ENCODE results near the gene SCTR. TPM values are rescaled to one million over a fixed set of nuclear protein-coding genes. Genes with fewer than 3 reads are reported as not detected.

Gene SCTR
- total RNA-seq, 1 experiment from 2014 or later = not detected

DNA sequence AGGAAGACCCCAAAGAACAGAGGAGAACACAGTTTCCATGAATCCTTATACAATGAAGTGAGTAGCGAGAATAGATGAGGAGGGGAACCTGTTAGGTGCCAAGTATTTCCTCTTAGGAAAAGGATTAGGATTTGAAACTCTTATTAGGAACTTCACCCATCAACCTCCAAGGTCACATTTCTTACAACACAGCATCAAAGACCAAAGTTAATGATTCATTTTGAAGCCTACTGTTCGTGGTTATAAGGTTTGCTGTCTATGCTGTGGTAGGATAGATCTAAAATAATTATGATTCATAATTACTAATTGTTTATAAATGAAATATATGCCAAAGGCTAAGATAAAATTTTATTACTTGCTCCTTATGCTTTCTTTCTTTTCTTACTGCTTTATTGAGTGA, 26.1 kb upstream of the SCTR start (continued):
- TF ChIP-seq ZNF219 (CRISPR knock-in tag; IDR thresholded peaks at IDR 0.05; ENCODE audit: borderline replicate concordance) = no peak

- Mint-ChIP-seq H3K36me3 (no peaks in the 10 kb centered on the region), H3K4me3 (no peak overlapping the region), H3K9me3 (no peaks in the 10 kb centered on the region), H3K4me1 (peaks cover 4% of the 10 kb centered on the region), H3K27me3 (ENCODE audit: low read depth) (peaks cover 24% of the 10 kb centered on the region), H3K27ac (no peak overlapping the region)
- ATAC-seq (no peak), DNase-seq (ENCODE audit: low spot score) (no peak)
- TF ChIP-seq CBFB (CRISPR knock-in tag; IDR thresholded peaks at IDR 0.05; ENCODE audit: low read depth) (no peak), ZSCAN18 (CRISPR knock-in tag; IDR thresholded peaks at IDR 0.05) (no peak), SMAD3 (CRISPR knock-in tag; IDR thresholded peaks at IDR 0.05; ENCODE audit: borderline replicate concordance) (no peak), ZNF671 (CRISPR knock-in tag; IDR thresholded peaks at IDR 0.05) (no peak), MYBL2 (CRISPR knock-in tag; IDR thresholded peaks at IDR 0.05) (no peak), JAZF1 (CRISPR knock-in tag; IDR thresholded peaks at IDR 0.05) (no peak), RORB (CRISPR knock-in tag; IDR thresholded peaks at IDR 0.05) (no peak), MAX (CRISPR knock-in tag; IDR thresholded peaks at IDR 0.05) (no peak), NFE2L1 (CRISPR knock-in tag; IDR thresholded peaks at IDR 0.05) (no peak)
- TF ChIP-seq, protein P1, sequence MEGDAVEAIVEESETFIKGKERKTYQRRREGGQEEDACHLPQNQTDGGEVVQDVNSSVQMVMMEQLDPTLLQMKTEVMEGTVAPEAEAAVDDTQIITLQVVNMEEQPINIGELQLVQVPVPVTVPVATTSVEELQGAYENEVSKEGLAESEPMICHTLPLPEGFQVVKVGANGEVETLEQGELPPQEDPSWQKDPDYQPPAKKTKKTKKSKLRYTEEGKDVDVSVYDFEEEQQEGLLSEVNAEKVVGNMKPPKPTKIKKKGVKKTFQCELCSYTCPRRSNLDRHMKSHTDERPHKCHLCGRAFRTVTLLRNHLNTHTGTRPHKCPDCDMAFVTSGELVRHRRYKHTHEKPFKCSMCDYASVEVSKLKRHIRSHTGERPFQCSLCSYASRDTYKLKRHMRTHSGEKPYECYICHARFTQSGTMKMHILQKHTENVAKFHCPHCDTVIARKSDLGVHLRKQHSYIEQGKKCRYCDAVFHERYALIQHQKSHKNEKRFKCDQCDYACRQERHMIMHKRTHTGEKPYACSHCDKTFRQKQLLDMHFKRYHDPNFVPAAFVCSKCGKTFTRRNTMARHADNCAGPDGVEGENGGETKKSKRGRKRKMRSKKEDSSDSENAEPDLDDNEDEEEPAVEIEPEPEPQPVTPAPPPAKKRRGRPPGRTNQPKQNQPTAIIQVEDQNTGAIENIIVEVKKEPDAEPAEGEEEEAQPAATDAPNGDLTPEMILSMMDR (IDR thresholded peaks at IDR 0.05) = no peak
- TF ChIP-seq, protein P2, sequence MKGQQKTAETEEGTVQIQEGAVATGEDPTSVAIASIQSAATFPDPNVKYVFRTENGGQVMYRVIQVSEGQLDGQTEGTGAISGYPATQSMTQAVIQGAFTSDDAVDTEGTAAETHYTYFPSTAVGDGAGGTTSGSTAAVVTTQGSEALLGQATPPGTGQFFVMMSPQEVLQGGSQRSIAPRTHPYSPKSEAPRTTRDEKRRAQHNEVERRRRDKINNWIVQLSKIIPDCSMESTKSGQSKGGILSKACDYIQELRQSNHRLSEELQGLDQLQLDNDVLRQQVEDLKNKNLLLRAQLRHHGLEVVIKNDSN (CRISPR knock-in tag; IDR thresholded peaks at IDR 0.05) = no peak
- TF ChIP-seq, protein P3, sequence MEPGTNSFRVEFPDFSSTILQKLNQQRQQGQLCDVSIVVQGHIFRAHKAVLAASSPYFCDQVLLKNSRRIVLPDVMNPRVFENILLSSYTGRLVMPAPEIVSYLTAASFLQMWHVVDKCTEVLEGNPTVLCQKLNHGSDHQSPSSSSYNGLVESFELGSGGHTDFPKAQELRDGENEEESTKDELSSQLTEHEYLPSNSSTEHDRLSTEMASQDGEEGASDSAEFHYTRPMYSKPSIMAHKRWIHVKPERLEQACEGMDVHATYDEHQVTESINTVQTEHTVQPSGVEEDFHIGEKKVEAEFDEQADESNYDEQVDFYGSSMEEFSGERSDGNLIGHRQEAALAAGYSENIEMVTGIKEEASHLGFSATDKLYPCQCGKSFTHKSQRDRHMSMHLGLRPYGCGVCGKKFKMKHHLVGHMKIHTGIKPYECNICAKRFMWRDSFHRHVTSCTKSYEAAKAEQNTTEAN (CRISPR knock-in tag; IDR thresholded peaks at IDR 0.05) = no peak
- TF ChIP-seq, protein P4, sequence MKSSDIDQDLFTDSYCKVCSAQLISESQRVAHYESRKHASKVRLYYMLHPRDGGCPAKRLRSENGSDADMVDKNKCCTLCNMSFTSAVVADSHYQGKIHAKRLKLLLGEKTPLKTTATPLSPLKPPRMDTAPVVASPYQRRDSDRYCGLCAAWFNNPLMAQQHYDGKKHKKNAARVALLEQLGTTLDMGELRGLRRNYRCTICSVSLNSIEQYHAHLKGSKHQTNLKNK (CRISPR knock-in tag; IDR thresholded peaks at IDR 0.05) = no peak
- CTCF ChIA-PET = interaction anchor here (1.6 kb wide), 1 partner anchor 73 kb away, joined by 4 read pairs; no protein-coding TSS in a partner anchor
- POLR2A ChIA-PET = no interaction called here
Observed at GRCh38 chr2:119549241-119549640, 25.0 kb upstream of the SCTR start.

DNA sequence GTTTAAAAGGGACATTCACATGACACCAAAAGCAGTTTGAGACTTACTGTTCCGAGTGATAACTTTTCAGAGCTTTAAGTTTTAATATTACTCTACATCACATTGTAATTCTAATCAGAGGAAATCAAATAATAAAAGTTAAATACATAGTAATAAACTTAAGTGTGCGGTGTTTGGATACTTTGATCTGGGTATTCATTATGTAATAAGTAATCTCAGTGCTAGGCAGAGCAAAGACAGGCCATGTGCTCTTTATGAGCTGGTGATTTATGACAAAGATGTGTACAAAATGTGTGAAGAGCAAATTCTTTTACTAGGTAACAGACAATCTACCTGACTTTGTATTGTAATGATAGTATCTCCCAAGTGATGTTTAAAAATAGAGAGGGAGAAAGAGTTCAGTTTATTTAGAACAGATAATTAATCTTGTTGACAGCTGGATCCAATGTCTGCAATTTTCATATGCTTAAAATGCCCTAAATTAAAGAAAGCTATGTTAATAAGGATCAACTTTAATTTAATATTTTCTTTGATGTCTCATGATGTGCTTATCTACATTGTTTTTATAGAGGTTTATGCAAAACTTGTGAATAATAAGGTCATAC, 24.3 kb upstream of the SCTR start:
- no peaks in the 10 kb centered on the region for H3K36me3 Mint-ChIP-seq
- H3K4me1 Mint-ChIP-seq = peaks cover 6% of the 10 kb centered on the region
- ChIA-PET CTCF (interaction anchor here (1.6 kb wide), 1 partner anchor 72 kb away, joined by 4 read pairs; no protein-coding TSS in a partner anchor), POLR2A (no interaction called here)
- peaks cover 24% of the 10 kb centered on the region for H3K27me3 Mint-ChIP-seq (ENCODE audit: low read depth)
- H3K9me3 Mint-ChIP-seq = no peaks in the 10 kb centered on the region
- H3K27ac Mint-ChIP-seq = no peak overlapping the region
- no peak for ATAC-seq
- no peak for DNase-seq (ENCODE audit: low spot score)
- no peak overlapping the region for H3K4me3 Mint-ChIP-seq
- no peak for TF ChIP-seq ZNF232 (CRISPR knock-in tag; IDR thresholded peaks at IDR 0.05)
- TF ChIP-seq EMX1 (CRISPR knock-in tag; IDR thresholded peaks at IDR 0.05) = no peak
- no peak for TF ChIP-seq ZNF219 (CRISPR knock-in tag; IDR thresholded peaks at IDR 0.05; ENCODE audit: borderline replicate concordance)
- no peak for TF ChIP-seq CDX4 (CRISPR knock-in tag; IDR thresholded peaks at IDR 0.05; ENCODE audit: borderline replicate concordance)
- no peak for TF ChIP-seq NR1H2 (CRISPR knock-in tag; IDR thresholded peaks at IDR 0.05)
- no peak for TF ChIP-seq FOXK1 (CRISPR knock-in tag; IDR thresholded peaks at IDR 0.05)
- TF ChIP-seq ZBTB21 (CRISPR knock-in tag; IDR thresholded peaks at IDR 0.05; ENCODE audit: borderline replicate concordance) = no peak
- TF ChIP-seq, protein P1 (IDR thresholded peaks at IDR 0.05) = no peak
- TF ChIP-seq MYBL2 (CRISPR knock-in tag; IDR thresholded peaks at IDR 0.05) = no peak
- TF ChIP-seq FOXP1 (CRISPR knock-in tag; IDR thresholded peaks at IDR 0.05; ENCODE audit: borderline replicate concordance) = no peak
- TF ChIP-seq, protein P5, sequence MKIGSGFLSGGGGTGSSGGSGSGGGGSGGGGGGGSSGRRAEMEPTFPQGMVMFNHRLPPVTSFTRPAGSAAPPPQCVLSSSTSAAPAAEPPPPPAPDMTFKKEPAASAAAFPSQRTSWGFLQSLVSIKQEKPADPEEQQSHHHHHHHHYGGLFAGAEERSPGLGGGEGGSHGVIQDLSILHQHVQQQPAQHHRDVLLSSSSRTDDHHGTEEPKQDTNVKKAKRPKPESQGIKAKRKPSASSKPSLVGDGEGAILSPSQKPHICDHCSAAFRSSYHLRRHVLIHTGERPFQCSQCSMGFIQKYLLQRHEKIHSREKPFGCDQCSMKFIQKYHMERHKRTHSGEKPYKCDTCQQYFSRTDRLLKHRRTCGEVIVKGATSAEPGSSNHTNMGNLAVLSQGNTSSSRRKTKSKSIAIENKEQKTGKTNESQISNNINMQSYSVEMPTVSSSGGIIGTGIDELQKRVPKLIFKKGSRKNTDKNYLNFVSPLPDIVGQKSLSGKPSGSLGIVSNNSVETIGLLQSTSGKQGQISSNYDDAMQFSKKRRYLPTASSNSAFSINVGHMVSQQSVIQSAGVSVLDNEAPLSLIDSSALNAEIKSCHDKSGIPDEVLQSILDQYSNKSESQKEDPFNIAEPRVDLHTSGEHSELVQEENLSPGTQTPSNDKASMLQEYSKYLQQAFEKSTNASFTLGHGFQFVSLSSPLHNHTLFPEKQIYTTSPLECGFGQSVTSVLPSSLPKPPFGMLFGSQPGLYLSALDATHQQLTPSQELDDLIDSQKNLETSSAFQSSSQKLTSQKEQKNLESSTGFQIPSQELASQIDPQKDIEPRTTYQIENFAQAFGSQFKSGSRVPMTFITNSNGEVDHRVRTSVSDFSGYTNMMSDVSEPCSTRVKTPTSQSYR (CRISPR knock-in tag; IDR thresholded peaks at IDR 0.05) = no peak
